Heart right ventricle (tissue), 16 donors: ENCODE data around the gene PSMB10. TPM values are rescaled to one million over a fixed set of nuclear protein-coding genes. Genes with fewer than 3 reads are reported as not detected.

ENCODE experiments used
- ATAC-seq, 8 donors: fragments of 200-7000 bp; cut with Tn5 transposase; one replicate each; pipeline ENCODE4 v1.9.1; 2020; ENCODE audit warnings: mild to moderate bottlenecking in 8 of 8, moderate library complexity in 8 of 8, moderate number of reproducible peaks in 1 of 8
- DNase-seq, 2 donors: peaks; one replicate each; pipeline ENCODE4 v3.0.0-alpha.2; 2020
- H3K27ac ChIP-seq, 10 donors: fragments of 200-600 bp; sonication (generic) in 2 of 10; one replicate each; pipeline versions ENCODE4 v1.5.0 to v1.8.0; 2020 to 2022; ENCODE audit warnings: mild to moderate bottlenecking in 3 of 10
- H3K27me3 ChIP-seq, 7 donors: fragments of 200-600 bp; one replicate each; pipeline ENCODE4 v1.8.0; 2021 to 2022; ENCODE audit warnings: mild to moderate bottlenecking in 2 of 7
- H3K36me3 ChIP-seq, 9 donors: fragments of 200-600 bp; sonication (generic) in 1 of 9; one replicate each; pipeline versions ENCODE4 v1.5.0 to v1.8.0; 2020 to 2022; ENCODE audit warnings: mild to moderate bottlenecking in 2 of 9
- H3K4me1 ChIP-seq, 9 donors: fragments of 200-600 bp; sonication (generic) in 1 of 9; one replicate each; pipeline versions ENCODE4 v1.5.0 to v1.8.0; 2020 to 2022; ENCODE audit warnings: mild to moderate bottlenecking in 4 of 9
- H3K4me3 ChIP-seq, 10 donors: fragments of 200-600 bp; sonication (generic) in 2 of 10; one replicate each; pipeline versions ENCODE4 v1.5.0 to v1.8.0; 2020 to 2022; ENCODE audit warnings: mild to moderate bottlenecking in 7 of 10, moderate library complexity in 2 of 10
- H3K9me3 ChIP-seq, 11 donors: fragments of 200-600 bp in 10 of 11; sonication (generic) in 2 of 11; one replicate each; pipeline versions ENCODE4 v1.5.0 to v1.8.0; 2013 to 2022; ENCODE audit warnings: mild to moderate bottlenecking in 2 of 11, control low read depth in 1 of 11, moderate library complexity in 1 of 11
- WGBS, 2 donors: extraction: QIAGEN DNeasy Blood & Tissue Kit; methylation state at CpG; one replicate each; pipeline ENCODE4 v1.1.7; 2013; ENCODE audit warnings: inconsistent platforms in 1 of 2; 5-methylcytosine and 5-hydroxymethylcytosine counted together
- intact Hi-C, 10 donors: fragments of 100-400 bp; cut with DNase I; formaldehyde crosslinking; loops; one replicate each; pipeline versions ENCODE4 v1.11.1 to v1.14.2; 2022
- polyA plus RNA-seq, 2 donors: library from polyadenylated mRNA; stranded (reverse); fragments of 200-250 nt; gene quantifications; one replicate each; pipeline ENCODE4 v1.2.3, GENCODE V29; 2013
- total RNA-seq, 10 donors: library from RNA; stranded (reverse); fragmentation: NEBNext Ultra II Directional in 3 of 10; extraction: Animal tissue kit (Norgen Biotek cat#: 25700) in 3 of 10; gene quantifications; one replicate each; pipeline versions ENCODE4 v1.2.1 to v1.2.4, GENCODE V29; 2021 to 2023
- TF ChIP-seq, protein P1 (sequence below), 9 donors: fragments of 200-600 bp; sonication (generic) in 2 of 9; IDR thresholded peaks; one replicate each; pipeline versions ENCODE4 v1.5.0 to v1.8.0; 2021 to 2022; ENCODE audit warnings: antibody characterized with exemption in 9 of 9, mild to moderate bottlenecking in 5 of 9, moderate library complexity in 1 of 9
- donor health status: Arrhythmogenic right ventricular cardiomyopathy.
- donor health status: ischemic (EF 13 %, LVEDD 7.1; RV severe dilation, severe dysfunction).
- donor health status: healthy with polysubstance abuse.
- donor health status: DM: no; HTN: yes; CAD: no.
- donor health status: DM: no; HTN: no; CAD: no.
- donor health status: ischemic (EF 25% LVEDD 6.9; RV normal size, moderate dysfunction).
- donor health status: ischemic (EF 25% LVEDD 5.7; RV mildly dilated, moderate dysfunction).
- donor health status: healthy.
- donor health status: DM: yes; HTN: yes; CAD: no.
- donor health status: Ischemic cardiomyopathy.
- donor health status: ischemic (EF 35%, LVEDD 5.7; RV mildly dilated, moderate dysfunction).
- donor health status: nonischemic (EF 11% LVEDD 7.7; RV severe dilation, severe dysfunction).
- donor health status: DM: yes; HTN: yes; CAD: no.
- donor health status: PGD.
- donor health status: ischemic (EF 29% LVEDD 5.4; RV normal size, mild dysfunction).
- donor health status: nonischemic (EF 23%, LVEDD 6.1; RV moderate dilation, normal function).

The PSMB10 gene
- total and polyA plus RNA-seq, 12 donors = 48.9 to 170 (median 63.6) TPM

- ATAC-seq (no peak), DNase-seq (no peak)
- Histone ChIP-seq H3K4me1 (peaks cover 15 to 71% (median 43%) of the 10 kb centered on the region in 9 donors), H3K27me3 (no peaks in the 10 kb centered on the region), H3K27ac (peak overlapping the region; percentile 28 to 83 (median 72)), H3K9me3 (no peaks in the 10 kb centered on the region), H3K36me3 (peaks cover 0 to 100% (median 81%) of the 10 kb centered on the region in 9 donors), H3K4me3 (no peak overlapping the region)
- intact Hi-C loops = loop anchor here in 1 of 10 donors (10.0 kb wide), 1 partner anchor 400 kb away; no protein-coding TSS in a partner anchor
- TF ChIP-seq, protein P1, sequence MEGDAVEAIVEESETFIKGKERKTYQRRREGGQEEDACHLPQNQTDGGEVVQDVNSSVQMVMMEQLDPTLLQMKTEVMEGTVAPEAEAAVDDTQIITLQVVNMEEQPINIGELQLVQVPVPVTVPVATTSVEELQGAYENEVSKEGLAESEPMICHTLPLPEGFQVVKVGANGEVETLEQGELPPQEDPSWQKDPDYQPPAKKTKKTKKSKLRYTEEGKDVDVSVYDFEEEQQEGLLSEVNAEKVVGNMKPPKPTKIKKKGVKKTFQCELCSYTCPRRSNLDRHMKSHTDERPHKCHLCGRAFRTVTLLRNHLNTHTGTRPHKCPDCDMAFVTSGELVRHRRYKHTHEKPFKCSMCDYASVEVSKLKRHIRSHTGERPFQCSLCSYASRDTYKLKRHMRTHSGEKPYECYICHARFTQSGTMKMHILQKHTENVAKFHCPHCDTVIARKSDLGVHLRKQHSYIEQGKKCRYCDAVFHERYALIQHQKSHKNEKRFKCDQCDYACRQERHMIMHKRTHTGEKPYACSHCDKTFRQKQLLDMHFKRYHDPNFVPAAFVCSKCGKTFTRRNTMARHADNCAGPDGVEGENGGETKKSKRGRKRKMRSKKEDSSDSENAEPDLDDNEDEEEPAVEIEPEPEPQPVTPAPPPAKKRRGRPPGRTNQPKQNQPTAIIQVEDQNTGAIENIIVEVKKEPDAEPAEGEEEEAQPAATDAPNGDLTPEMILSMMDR (IDR thresholded peaks at IDR 0.05) = no peak
- 90 to 91% methylated on average over 24 of the region's 24 CpGs for WGBS, 2 donors
These were observed 8.2 kb upstream of the PSMB10 start for GRCh38 chr16:67944690-67945391.

DNA sequence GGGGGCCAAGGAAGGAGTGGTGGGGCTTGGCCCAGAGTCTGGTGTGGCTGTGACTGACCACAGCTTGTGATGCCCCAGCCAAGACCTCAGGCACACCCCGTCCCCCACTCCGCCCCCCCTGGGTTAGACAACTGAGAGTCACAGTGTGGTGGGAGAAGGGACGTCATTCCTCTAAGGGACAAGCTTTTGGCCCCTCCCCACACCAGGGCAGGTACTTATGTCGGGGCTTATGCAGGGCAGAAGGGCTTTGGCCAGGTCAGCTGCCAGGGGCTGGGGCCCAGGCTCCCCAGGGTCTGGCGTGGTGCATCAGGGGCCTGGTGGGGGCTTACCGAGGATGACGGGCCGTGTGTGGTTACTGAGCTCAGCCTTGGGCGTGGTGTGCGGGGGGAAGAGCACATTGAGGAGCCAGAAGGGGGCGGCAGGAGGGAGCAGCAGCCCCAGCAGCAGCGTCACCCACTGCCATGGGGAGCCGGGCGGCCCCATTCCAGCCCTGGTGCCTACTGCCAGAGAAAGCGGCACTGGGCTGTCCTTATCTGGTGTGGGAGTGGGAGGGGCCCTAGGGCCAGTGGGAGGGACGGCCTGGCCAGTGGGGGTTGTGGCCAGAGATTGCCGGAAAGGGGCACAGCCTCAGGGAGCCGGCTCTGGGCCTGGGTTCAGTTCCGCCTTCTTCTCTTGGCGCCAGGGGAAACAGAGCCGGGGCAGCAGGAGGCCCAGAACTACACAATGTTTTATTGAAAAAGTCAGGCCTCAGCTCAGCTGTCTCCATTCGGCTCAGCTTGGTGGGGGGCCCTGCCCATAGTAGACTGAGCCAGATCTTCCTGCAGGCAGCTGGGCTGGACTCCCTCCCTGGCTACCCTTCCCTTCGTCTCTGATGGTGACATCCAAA is 7.2 kb upstream of the PSMB10 start, which contains the start of gene LCAT:
LCAT (minus strand) TSS at position 502 of the 886 bp plus-strand sequence; CDS start at position 483, 19 bp downstream.
- Histone ChIP-seq H3K27me3 (no peaks in the 10 kb centered on the region), H3K9me3 (no peaks in the 10 kb centered on the region), H3K27ac (peak within 1 kb of the TSS; percentile 28 to 83 (median 72)), H3K4me3 (no peak within 1 kb of the TSS), H3K4me1 (peaks cover 15 to 76% (median 45%) of the 10 kb centered on the region in 9 donors), H3K36me3 (peaks cover 0 to 100% (median 73%) of the 10 kb centered on the region in 9 donors)
- intact Hi-C loops = loop anchor here in 1 of 10 donors (10.0 kb wide), 1 partner anchor 399 kb away; no protein-coding TSS in a partner anchor
- TF ChIP-seq, protein P1 (IDR thresholded peaks at IDR 0.05) = peak in 3 of 9 donors; percentile 5 to 21 (median 7)
- WGBS, 2 donors = 57 to 61% methylated on average over 23 of the region's 23 CpGs
- peak; percentile 62 to 72 for DNase-seq
- ATAC-seq = peak; percentile 43 to 62 (median 56)

- TF ChIP-seq, protein P1 (IDR thresholded peaks at IDR 0.05) = no peak
- WGBS, 2 donors = 85 to 89% methylated on average over 6 of the region's 6 CpGs
- H3K27me3 ChIP-seq = no peaks in the 10 kb centered on the region
- H3K27ac ChIP-seq = peak overlapping the region in 9 of 10 donors; percentile 53 to 83 (median 74)
- H3K36me3 ChIP-seq = peaks cover 0 to 94% (median 67%) of the 10 kb centered on the region in 9 donors
- no peaks in the 10 kb centered on the region for H3K9me3 ChIP-seq
- intact Hi-C loops = loop anchor here in 1 of 10 donors (10.0 kb wide), 1 partner anchor 398 kb away; no protein-coding TSS in a partner anchor
- peaks cover 15 to 76% (median 45%) of the 10 kb centered on the region in 9 donors for H3K4me1 ChIP-seq
- no peak overlapping the region for H3K4me3 ChIP-seq
- no peak for ATAC-seq
- DNase-seq = no peak
These were observed 6.6 kb upstream of the PSMB10 start for GRCh38 chr16:67943256-67943618.
